HEK293T (cell line): ENCODE results near the gene CDK5.

Source experiments
- FOXK2 ChIP-seq: fragments of 450-650 bp; IDR thresholded peaks from 2 replicates; pipeline ENCODE4 v1.6.1; 2016; ENCODE audit warnings: mild to moderate bottlenecking
- LEF1 ChIP-seq: fragments of 450-650 bp; IDR thresholded peaks from 2 replicates; pipeline ENCODE4 v1.6.1; 2017; ENCODE audit warnings: mild to moderate bottlenecking, borderline replicate concordance

DNA sequence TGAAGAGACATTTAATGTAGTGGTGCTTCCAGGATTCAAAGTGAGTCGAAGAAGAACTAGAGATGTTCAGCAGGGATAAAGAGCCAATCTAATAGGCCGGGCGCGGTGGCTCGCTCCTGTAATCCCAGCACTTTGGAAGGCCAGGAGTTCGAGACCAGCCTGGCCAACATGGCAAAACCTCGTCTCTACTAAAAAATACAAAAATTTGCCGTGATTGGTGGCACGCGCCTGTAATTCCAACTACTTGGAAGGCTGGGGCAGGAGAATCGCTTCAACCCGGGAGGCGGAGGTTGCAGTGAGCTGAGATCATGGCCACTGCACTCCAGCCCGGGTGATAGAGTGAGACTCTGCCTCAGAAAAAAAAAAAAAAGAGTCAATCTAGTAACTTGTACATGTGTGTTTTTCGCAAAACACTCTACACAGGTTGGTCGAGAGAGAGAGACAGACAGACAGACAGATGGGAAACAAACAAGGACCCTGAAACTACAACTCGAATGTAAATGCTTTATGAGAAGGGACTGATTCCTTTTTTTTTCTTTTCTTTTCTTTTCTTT lies 28.7 kb downstream of the CDK5 start:
- TF ChIP-seq LEF1: no peak
- no peak for TF ChIP-seq FOXK2
